Stimulated activated naive CD4-positive, alpha-beta T cell treated with Interleukin-2 at 50 U/mL for 16 hours (primary cell): ENCODE data around the gene TMEM212.
A peak's percentile ranks its signal among the peaks of the same experiment; 100 is the strongest.
"Not testable (repeated sequence)": the region's sequence is repeated elsewhere in the genome, so short reads cannot be mapped to it uniquely, and the experiment has no call there.

Experiments used
- DNase-seq: peaks from one replicate; lab custom pipeline; 2025; lab: John Stamatoyannopoulos, UW

Gene TMEM212

DNA sequence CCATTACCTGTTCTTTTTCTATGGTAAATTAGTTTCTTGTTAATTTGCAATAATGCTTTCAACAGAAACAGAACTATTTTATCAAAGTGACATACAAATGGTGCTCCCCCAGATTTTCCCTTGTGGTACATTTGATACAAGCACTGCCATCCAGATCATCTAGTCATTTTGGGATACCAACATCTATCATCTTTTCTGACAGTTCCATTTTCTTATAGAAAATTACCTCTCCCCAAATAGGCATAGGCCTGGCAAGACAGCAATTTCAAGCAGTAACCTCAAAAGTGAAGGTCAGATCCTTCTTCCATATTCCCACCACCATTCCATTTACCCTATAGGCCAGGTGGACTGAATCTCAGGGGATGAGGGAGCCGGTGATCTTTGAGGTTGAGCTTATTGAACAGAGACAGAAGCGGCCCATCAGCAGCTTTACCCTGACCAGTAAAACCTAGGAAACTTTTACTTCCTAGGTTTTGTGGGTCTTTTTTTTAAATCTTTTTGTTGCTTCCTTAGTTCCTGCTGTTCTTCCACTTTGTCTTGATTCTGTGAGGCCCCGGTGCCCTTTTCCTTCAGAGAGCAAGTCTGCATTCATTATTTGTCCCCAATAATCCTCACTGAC is 29.8 kb upstream of the TMEM212 start:
- DNase-seq = no peak

DNA sequence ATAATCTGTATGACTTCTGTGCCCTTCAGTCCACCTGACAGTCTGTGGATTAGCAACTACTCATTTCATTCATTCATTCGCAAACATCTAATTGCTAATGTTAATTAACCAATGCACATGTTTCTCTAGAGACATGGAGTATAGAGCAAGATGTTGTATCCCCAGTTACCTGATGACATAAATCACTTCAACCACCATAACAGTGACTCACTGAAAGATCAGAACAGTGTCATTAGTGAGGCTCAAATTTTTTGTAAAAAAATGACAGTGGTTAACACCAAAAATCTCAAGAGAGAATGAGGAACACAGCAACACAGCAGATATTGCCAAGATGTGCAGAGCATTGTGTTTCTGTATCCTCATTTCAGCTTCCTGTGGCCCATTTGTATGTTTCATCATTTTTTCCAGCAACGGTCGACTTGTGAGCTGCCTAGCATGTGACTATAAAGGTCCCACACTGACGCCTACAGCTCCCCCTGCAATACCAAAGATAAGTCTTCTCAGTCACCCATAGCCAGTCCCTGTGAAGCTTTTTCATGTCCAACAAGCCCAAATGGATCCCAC is 29.2 kb upstream of the TMEM212 start:
- peak; percentile 16 for DNase-seq

DNA sequence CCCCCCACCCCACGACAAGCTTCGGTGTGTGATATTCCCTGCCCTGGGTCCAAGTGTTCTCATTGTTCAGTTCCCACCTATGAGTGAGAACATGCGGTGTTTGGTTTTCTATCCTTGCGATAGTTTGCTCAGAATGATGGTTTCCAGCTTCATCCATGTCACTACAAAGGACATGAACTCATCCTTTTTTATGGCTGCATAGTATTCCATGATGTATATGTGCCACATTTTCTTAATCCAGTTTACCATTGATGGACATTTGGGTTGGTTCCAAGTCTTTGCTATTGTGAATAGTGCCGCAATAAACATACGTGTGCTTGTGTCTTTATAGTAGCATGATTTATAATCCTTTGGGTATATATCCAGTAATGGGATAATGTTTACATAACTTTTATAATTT is 28.5 kb upstream of the TMEM212 start:
- DNase-seq = not testable (repeated sequence)

DNA sequence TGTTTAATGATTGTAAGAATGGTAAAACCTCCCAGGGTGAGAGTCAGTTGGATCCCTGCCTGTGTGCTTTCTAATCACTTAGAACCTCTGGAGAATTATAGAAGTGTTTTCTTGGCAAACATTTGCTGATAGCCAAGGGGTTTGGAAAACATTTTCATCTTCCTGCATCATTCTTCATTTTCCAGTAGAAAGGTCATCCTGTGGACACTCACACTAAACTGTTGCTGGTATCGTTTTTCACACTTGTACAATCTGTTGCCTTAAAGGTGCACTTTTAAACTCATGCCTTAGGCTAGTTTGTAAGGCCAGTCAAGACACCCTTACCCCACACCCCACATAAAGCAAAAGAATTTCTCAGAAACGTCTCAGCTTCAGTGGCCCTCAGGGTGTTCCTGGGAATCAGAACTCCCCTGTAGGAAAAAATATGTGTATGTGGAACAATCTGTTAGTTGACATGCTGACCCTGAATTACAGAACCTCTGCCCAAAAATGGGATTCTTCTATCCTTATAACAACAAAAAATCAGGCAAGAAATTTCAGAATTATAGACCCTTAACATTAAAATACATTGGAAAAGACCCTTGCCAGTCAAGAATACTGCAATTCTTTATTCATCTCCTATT is 27.1 kb upstream of the TMEM212 start:
- no peak for DNase-seq

DNA sequence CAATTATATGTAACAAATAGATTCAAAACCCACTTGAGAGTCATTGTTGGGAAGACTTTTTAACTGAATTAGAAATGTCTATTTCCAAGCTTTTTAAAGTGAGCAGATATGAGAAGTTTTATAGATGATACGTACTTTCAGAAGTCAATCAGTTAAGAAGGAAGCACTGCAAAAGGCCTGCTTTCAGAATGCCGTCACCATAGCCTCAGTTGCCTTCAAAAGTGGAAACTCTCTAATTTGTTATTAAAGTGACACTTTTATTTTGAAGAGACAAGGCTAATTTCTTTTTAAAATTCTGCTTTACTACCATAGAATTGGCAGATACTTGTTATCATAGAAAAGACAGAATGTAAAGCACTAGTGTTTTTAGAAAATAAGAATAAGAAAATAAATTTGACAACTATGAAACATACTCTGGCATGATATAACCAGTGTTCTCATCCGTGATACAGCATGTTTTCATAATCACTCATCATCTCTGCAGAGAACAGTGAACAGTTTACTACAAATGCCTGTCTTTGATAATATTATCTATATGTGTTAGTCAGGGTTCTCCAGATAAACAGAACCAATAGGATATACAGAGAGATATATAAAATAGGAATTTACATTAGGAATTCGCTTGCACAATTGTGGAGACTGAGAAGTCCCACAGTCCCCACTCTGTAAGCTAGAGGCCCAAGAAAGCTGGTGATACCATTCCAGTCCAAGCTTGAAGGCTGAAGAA is 25.9 kb upstream of the TMEM212 start:
- DNase-seq = no peak

DNA sequence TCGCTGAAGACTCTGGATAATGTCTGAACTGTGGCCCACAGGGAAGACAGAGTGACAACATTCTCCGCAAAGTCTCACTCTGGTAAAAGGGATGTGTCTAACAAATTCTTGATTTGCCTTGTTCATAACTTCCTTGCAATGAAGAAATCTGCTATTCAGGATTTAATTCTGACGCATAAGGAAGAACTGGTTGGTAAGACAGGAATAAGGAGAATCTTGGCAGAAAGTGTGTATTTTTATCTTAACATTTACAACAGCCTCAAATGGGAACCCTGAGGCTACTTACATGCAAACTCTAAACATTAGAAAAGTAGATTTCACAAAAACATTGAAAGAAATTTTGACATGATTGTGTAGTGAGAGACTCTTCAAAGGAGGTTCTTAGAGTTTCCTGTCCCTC is 22.1 kb upstream of the TMEM212 start:
- no peak for DNase-seq

DNA sequence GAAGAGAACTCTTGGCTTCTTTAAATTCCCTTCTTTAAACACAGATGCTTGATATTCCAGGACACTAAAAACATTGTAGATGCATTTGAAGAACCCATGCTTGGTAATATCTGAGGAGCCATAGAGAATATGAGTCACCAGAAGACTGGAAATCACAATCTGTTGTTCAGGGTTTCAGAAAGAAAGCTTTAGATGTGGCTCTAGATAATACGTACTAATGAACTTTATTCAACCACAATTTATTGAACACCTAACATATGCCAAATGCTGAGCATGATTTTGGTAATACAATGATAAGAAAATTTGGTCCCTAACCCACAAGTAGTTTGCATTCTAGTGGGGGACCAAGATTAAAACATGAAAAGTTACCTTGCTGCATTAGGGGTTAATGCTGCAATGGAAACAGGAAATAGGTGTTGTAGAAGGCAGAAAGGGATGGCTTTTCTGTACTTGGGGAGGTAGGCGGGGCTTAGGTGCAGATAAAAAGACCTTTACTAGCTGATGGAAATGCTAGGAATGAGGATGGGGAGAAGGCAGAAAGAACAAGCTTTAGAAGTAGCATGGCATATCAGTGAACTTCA is 21.3 kb upstream of the TMEM212 start:
- DNase-seq = no peak

DNA sequence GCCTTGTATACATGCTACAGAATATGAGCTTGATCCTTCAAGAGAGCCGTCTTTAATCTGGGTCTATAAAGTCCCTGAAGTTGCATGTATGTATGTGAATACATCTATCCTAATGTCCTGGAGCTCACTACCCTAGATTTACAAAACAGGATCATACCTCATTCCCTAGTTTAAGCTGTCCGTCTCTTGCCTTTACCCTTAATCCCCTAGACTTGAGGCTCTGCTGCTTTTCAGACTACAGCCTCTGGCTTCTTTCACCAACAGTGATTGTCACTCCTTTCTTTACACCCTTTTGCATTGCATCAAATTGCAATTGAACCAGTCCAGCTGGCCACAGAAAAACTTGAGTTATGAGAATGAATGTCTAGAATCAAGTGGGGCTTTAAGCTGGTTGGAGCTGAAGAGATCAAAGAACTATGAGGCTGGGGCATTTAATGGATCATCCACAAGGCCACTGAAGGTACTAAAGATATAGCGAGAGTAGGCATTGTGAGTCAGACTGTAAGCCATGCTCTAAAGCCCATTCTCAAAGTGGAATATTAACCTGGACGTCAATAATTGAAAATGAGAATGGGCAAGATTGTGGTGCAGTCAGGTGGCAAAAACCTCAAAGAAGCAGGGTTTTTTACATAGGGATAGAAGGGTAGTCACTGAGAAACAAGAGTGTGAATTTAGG is 20.6 kb upstream of the TMEM212 start:
- DNase-seq = no peak

DNA sequence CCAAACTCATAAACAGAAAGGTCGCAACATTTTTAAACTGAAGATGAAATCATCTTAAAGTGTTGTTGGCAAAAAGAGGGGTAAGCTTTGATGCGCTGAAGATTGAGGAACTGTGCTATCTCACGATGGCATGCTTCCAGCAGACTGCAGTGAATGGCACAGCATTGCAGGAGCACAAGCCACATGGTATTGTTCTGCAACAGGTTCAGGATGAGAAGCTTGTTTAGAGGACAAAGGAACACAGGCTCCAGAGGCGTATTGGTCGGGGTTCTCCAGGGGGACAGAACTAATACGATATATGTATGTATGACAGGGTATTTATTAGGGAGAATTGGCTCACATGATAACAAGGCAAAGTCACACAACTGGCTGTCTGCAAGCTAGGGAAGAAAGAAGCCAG is 19.0 kb upstream of the TMEM212 start:
- DNase-seq = no peak

DNA sequence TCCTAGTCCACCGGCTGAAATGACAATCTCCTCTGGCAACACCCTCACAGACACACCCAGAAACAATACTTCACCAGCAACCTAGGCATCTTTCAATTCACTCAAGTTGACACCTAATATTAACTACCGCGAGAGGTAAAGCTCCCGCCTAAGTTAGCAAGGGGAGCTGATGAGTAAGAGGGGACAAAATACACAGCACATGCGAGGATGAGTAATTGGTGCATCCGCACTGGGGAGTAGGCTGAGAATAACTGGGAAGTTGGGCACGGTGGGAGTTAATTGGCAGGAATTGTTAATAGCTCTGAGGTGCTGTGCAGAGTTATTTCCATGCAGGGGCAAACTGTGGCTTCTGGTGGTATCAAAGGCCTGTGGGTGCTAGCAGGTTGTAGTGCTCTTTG is 18.3 kb upstream of the TMEM212 start:
- no peak for DNase-seq

DNA sequence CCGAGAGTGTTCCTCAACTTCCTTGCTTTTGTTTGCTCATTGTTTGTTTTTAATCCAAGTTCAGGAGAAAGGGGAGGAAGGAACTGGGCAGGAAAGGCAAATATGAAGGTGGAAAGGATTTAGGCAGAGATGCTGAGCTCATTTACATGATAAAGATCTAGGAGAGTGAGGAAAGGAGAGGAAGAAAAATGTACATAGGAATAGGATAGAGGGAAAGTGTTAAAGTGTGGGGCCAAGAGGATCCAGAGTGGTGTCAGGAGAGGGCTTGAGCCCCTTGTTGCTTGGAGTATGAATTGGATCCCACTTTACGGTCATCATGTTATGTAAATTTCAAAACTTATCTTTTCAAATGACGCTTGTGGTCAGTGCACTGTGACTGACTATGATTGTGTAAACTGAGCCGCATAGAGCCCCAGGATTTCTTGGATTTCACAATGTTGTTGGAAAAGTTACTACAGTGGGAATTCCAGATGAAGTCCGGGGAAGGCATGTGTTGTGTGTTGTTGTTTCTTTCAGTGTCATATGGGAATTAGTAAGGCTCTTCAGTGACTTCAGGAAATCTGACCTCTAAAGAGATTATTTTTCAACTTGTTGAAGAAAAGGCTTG is 17.8 kb upstream of the TMEM212 start:
- no peak for DNase-seq

DNA sequence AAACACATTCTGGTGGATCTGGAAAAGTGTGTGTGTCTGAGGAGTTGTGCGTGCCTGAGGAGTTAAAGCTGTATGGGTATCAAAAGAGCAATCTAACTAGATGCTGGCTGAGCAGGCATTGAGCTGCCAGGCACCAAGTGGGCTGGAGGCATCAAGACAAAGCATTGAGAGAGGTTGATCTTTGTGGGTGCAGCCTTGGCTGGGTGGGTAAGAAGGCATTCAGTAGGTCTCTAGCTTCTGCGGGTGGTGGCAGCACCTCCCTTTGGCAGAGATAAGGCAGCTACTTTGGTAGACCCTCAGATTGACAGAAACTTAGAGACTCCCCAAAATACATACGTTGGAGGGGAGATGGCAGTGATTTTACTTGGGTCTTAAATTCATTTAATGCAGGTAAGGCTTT is 15.8 kb upstream of the TMEM212 start:
- DNase-seq = no peak

DNA sequence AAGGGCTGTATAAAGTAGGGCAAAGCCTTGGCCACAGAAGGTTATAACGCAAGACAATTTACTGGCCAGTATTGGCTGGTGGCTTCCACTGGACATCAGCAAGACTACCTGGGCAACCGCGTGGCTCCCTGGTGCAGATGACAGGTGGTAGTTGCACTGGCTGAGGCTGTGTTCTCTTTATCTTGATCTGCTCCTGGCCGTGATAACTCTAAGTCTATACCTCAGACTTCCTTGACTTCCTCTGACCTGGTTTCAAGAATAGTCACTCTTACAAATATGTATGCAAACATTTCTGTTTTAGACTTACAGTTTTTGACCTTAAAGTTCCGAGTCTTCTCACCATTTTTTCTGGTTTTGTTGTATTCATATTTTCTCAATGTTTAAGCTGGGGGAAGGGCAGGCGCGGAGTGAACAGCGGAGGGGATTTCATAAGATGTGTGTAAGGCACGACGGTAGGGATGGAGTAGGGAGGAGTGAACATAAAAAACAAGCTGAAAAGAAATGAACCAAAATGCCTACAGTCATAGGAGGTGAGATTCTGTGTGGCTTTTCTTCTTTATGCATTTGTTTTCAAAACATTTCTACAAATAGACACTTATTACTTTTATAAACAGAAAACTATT is 15.2 kb upstream of the TMEM212 start:
- DNase-seq = no peak

DNA sequence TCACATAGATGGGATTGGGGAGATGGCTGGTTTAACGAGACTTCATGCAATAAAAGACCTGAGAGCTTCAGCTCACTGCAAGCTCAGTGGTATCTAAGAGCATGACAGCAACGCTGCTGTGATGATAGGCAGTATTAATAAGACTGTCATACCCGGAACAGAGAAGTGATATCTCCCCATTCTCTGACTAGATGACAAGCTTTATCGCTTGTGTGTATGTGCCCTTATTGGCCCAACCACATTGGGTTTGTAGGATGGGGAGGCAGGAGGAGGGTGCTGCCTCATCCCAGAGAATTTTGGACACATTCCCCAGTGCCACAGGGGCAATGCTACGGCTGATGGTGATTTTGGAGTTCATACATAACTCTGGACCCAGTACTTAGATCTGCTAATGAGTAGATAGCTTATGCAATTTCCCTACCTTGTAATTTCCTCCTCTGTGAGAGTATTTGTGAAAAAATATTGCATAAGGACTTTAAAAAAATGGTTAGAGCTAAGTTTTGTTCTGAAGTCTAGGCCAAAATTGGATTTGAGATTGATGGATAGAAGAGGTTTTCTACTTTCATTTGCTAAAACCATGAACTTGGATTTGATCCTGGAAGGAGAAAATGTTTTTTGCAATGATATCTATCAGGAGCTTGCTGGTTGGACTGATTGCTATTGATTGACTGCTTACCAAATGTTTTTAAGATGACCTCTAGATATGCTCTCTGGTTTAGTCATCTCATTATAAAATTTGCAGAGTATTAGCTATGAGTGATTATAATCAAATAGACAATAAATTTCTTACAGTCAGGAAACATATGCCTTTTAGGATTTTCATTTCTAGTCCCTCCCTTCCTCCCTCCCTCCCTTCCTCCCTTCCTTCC is 14.0 kb upstream of the TMEM212 start:
- DNase-seq = no peak

DNA sequence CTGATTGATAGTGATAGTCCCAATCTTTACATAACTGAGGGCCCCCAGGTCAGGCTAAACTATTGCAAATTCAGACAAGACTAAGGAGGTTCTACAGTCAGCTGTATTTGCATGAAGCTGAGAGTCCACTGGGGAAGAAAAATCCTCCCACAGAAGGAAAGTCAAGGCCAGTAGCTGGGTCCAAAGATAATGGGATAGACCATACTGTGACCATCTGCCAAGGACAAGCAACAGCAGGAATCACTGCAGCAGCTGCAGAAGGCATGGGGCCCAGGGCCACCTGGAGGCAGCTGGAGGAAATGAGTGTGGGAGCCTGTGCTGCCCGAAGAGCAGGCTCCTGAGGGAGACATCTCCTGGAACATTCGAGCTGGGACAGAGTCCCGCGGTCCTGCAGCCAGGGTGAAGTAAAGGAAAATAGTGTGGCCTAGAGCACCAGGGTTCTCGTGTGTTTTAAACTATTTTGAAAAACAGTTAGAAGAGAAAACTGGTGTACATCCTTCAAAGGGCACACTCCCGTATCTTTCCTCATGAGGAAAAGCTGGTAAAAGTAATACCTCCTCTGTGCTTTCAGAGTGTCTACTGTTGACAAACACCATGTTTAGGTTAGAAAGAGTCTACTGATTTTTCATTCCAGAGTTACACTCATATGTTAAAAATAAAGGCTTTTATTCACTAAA is 13.2 kb upstream of the TMEM212 start:
- no peak for DNase-seq

DNA sequence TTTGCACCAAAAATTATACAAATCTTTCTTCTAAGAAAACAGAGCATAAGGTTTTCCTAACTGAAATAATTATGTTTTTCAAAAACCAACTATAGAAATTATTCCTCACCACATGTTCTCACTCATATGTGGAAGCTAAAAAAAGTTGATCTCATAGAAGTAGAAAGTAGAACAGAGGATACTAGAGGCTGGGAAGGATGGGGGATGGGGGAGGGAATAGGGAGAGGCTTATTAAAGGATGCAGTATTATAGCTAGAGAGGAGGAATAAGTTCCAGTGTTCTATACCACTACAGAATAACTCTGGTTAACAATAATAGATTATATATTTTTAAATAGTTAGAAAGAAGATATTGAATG is 12.7 kb upstream of the TMEM212 start:
- no peak for DNase-seq

DNA sequence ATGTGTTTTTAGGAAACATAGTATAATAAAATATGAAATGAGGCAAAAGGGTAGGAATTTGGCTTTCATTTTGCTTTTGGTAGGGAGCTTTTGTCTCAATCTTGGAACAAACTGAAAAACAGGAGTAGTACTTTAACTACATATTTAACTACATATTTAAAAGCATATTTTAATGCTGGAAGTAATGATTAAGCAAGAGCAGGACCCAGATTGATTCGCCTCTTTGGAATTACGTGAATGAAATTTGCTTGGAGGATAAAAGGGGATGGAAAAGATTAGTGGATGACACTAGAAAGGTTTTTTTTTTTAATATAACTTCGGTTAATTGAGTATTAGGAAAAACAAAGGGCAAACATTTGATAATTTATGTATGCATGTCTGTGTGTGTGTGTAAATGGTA is 11.2 kb upstream of the TMEM212 start:
- DNase-seq = no peak

DNA sequence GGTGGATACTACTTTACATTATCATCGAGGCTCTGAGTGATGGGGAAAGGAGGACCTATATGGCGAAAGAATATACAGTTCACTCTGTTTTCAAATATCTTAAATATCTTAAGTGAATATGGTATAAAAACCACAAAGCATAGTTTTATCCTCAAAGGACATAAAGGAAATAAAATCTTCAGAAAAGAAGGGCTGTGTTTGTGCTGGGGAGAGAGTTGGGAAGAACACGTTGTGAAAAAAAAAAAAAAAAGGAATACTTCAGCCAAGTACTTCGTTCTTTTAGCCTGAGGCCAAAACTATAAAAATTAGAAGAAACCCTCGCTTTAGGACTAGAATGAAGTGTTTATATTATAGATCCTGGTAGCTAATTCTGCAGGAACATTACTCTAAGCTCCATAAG is 10.2 kb upstream of the TMEM212 start:
- DNase-seq = no peak

DNA sequence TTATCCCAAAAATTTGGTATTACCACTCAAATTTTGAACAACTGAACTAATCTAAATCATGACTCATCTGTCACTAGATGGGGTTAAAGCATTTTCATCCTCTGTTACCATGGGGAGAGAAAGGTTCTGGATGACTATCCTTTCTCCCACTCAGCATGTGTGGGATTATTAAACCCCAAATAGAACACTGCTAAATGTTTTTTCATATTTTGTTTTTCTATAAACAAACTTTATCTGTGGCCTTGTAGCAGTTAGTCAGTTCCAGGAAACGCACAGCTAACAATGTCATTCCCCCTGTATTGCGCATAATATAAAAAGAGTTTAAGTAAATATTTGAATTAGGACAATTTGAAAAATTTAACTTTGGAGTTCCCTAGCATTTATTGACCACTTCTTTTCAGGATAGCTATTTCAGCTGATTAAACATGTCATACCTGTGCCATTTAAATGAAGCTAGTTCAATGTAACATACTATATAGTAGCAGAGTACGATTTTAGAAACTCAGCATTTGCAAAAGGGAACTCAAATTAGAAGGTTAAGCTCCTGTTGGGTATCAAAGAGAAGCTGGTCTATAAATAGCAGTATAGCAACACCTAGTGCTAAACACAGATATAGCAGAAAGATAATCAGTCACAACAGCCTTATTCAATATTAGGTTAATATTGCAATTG is 9.2 kb upstream of the TMEM212 start:
- no peak for DNase-seq

DNA sequence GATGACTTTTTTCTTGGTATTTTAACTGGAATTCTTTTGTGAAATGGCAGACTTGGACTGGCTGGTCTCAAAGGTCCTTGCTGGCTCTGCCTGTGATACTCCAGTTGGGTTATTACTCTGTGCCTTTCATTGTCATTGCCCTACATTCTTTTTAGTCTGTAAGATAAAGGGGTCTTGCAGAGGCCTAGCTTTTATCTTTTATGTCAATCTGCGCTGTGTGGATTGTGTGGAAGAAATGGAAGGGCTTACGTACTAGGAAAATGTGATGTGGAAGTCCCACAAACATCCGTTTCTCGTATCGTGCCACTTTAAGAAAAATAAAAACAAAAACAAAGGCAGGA is 8.7 kb upstream of the TMEM212 start:
- no peak for DNase-seq
